ENCODE measurements around the gene SLC7A5.

Gene SLC7A5

GRCh38 chr16:87824991-87825841, 44.1 kb downstream of the SLC7A5 start:
- TF ChIP-seq, protein P1, sequence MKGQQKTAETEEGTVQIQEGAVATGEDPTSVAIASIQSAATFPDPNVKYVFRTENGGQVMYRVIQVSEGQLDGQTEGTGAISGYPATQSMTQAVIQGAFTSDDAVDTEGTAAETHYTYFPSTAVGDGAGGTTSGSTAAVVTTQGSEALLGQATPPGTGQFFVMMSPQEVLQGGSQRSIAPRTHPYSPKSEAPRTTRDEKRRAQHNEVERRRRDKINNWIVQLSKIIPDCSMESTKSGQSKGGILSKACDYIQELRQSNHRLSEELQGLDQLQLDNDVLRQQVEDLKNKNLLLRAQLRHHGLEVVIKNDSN (IDR thresholded peaks at IDR 0.05): no peak
- TF ChIP-seq NFIC (IDR thresholded peaks at IDR 0.05) (no peak), ZBTB7A (IDR thresholded peaks at IDR 0.05; ENCODE audit: low read depth) (no peak), TCF12 (IDR thresholded peaks at IDR 0.05; ENCODE audit: low read depth) (no peak), EP300 (IDR thresholded peaks at IDR 0.05; ENCODE audit: borderline replicate concordance) (no peak), TEAD4 (IDR thresholded peaks at IDR 0.05) (no peak), TAF1 (IDR thresholded peaks at IDR 0.05; ENCODE audit: low read depth) (no peak), EGR1 (IDR thresholded peaks at IDR 0.05) (no peak), FOXM1 (IDR thresholded peaks at IDR 0.05; ENCODE audit: borderline replicate concordance, low read depth) (no peak), CEBPB (IDR thresholded peaks at IDR 0.05) (no peak), RAD21 (IDR thresholded peaks at IDR 0.05; ENCODE audit: low read depth) (no peak), YY1 (IDR thresholded peaks at IDR 0.05; ENCODE audit: low read depth) (no peak), CREB1 (IDR thresholded peaks at IDR 0.05; ENCODE audit: low read depth) (no peak)
- TF ChIP-seq, protein P2, sequence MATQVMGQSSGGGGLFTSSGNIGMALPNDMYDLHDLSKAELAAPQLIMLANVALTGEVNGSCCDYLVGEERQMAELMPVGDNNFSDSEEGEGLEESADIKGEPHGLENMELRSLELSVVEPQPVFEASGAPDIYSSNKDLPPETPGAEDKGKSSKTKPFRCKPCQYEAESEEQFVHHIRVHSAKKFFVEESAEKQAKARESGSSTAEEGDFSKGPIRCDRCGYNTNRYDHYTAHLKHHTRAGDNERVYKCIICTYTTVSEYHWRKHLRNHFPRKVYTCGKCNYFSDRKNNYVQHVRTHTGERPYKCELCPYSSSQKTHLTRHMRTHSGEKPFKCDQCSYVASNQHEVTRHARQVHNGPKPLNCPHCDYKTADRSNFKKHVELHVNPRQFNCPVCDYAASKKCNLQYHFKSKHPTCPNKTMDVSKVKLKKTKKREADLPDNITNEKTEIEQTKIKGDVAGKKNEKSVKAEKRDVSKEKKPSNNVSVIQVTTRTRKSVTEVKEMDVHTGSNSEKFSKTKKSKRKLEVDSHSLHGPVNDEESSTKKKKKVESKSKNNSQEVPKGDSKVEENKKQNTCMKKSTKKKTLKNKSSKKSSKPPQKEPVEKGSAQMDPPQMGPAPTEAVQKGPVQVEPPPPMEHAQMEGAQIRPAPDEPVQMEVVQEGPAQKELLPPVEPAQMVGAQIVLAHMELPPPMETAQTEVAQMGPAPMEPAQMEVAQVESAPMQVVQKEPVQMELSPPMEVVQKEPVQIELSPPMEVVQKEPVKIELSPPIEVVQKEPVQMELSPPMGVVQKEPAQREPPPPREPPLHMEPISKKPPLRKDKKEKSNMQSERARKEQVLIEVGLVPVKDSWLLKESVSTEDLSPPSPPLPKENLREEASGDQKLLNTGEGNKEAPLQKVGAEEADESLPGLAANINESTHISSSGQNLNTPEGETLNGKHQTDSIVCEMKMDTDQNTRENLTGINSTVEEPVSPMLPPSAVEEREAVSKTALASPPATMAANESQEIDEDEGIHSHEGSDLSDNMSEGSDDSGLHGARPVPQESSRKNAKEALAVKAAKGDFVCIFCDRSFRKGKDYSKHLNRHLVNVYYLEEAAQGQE (IDR thresholded peaks at IDR 0.05; ENCODE audit: low read depth): no peak
- TF ChIP-seq, protein P3, sequence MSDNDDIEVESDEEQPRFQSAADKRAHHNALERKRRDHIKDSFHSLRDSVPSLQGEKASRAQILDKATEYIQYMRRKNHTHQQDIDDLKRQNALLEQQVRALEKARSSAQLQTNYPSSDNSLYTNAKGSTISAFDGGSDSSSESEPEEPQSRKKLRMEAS (IDR thresholded peaks at IDR 0.05): no peak

GRCh38 chr16:87824016-87824990, 45.0 kb downstream of the SLC7A5 start:
- TF ChIP-seq CREB1 (IDR thresholded peaks at IDR 0.05; ENCODE audit: low read depth) (no peak), RAD21 (IDR thresholded peaks at IDR 0.05; ENCODE audit: low read depth) (no peak), TCF12 (IDR thresholded peaks at IDR 0.05; ENCODE audit: low read depth) (no peak), NFIC (IDR thresholded peaks at IDR 0.05) (no peak), TEAD4 (IDR thresholded peaks at IDR 0.05) (no peak), EGR1 (IDR thresholded peaks at IDR 0.05) (no peak), FOXM1 (IDR thresholded peaks at IDR 0.05; ENCODE audit: borderline replicate concordance, low read depth) (no peak), CEBPB (IDR thresholded peaks at IDR 0.05) (no peak), ZBTB7A (IDR thresholded peaks at IDR 0.05; ENCODE audit: low read depth) (0 out of 2 replicates have a peak, but pooled peaks have one; percentile 22), TAF1 (IDR thresholded peaks at IDR 0.05; ENCODE audit: low read depth) (0 out of 2 replicates have a peak, but pooled peaks have one; percentile 20), YY1 (IDR thresholded peaks at IDR 0.05; ENCODE audit: low read depth) (no peak)
- TF ChIP-seq, protein P1 (IDR thresholded peaks at IDR 0.05): no peak
- TF ChIP-seq, protein P3 (IDR thresholded peaks at IDR 0.05): no peak
- TF ChIP-seq, protein P2 (IDR thresholded peaks at IDR 0.05; ENCODE audit: low read depth): no peak

- TF ChIP-seq TAF1 (IDR thresholded peaks at IDR 0.05; ENCODE audit: low read depth) (no peak), YY1 (IDR thresholded peaks at IDR 0.05; ENCODE audit: low read depth) (no peak), TEAD4 (IDR thresholded peaks at IDR 0.05) (no peak), CEBPB (IDR thresholded peaks at IDR 0.05) (no peak), EP300 (IDR thresholded peaks at IDR 0.05; ENCODE audit: borderline replicate concordance) (no peak), TCF12 (IDR thresholded peaks at IDR 0.05; ENCODE audit: low read depth) (no peak)
- TF ChIP-seq, protein P1 (IDR thresholded peaks at IDR 0.05): no peak
- TF ChIP-seq, protein P2 (IDR thresholded peaks at IDR 0.05; ENCODE audit: low read depth): no peak
- TF ChIP-seq, protein P3 (IDR thresholded peaks at IDR 0.05): no peak
Measured at GRCh38 chr16:87823181-87823929, 46.0 kb downstream of the SLC7A5 start.
